Urinary bladder (tissue), 4 donors: ENCODE data around the gene MYCBP. TPM values are rescaled to one million over a fixed set of nuclear protein-coding genes. Genes with fewer than 3 reads are reported as not detected.

Source experiments
- DNase-seq: peaks from one replicate; pipeline ENCODE4 v3.0.0-alpha.2; 2015; ENCODE audit errors: extremely low spot score
- H3K27ac ChIP-seq: one replicate; pipeline ENCODE4 v1.5.1; 2013; ENCODE audit warnings: low read depth, mild to moderate bottlenecking, moderate library complexity
- H3K36me3 ChIP-seq: one replicate; pipeline ENCODE4 v1.6.1; 2013; ENCODE audit warnings: mild to moderate bottlenecking, moderate library complexity; ENCODE audit not compliant: insufficient read depth
- H3K4me1 ChIP-seq: one replicate; pipeline ENCODE4 v1.6.1; 2013; ENCODE audit warnings: mild to moderate bottlenecking, moderate library complexity; ENCODE audit not compliant: insufficient read depth
- H3K4me3 ChIP-seq: one replicate; pipeline ENCODE4 v1.5.1; 2013; ENCODE audit warnings: low read depth, low read length
- WGBS: extraction: QIAGEN DNeasy Blood & Tissue Kit; methylation state at CpG from one replicate; pipeline ENCODE4 v1.1.7; 2013; 5-methylcytosine and 5-hydroxymethylcytosine counted together
- polyA plus RNA-seq: library from polyadenylated mRNA; stranded (reverse); fragments of 200-250 nt; gene quantifications from one replicate; pipeline ENCODE4 v1.2.3, GENCODE V29; 2013
- total RNA-seq: library from RNA; depleted of rRNA; stranded (reverse); fragments of >200 nt; gene quantifications from one replicate; pipeline ENCODE4 v1.2.3, GENCODE V29; 2014
- donor health status: healthy with polysubstance abuse.
- donor health status: healthy.

MYCBP gene
- total and polyA plus RNA-seq, 2 donors = 14.3 to 17.2 TPM

DNA sequence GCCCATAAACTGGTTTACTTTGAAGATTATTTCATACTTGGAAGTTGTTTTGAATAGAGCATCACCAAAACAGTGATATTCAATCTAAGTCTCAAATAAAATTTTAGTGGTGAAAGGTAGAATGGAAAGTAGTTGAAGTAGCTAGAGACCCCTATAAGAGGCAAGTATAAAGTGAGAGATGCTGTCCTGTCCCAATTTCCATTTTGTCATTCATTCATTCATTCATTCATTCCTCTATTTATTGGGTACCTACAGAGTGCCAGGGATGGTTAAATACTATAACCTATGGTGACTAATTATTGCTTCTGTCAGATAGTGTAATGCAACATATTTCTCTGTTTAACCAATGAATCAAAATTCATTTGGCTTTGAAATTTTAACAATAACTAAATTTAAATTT, 46.3 kb downstream of the MYCBP start:
- no peaks in the 10 kb centered on the region for H3K36me3 ChIP-seq
- H3K4me1 ChIP-seq = no peaks in the 10 kb centered on the region
- no peak overlapping the region for H3K27ac ChIP-seq
- no peak overlapping the region for H3K4me3 ChIP-seq
- DNase-seq = no peak

DNA sequence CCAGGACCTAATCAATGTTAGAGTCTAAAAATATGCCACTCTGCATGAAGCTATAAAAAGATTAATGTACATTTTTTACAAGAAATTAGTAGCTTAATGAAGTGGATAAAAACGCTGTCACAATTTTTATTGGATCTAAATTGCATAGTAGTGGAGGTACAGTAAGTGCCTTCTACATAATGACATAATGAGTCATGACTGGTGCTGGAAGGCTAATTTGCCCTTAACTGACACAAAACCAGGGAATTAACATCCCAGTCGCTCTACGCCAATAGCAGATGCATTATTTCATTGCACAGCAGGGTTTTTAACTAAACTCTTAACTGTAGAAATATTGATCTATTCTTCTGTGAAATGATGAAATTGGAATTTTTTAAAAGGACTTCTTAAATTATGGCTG, 46.9 kb downstream of the MYCBP start:
- Histone ChIP-seq H3K4me1 (no peaks in the 10 kb centered on the region), H3K36me3 (no peaks in the 10 kb centered on the region), H3K27ac (no peak overlapping the region), H3K4me3 (no peak overlapping the region)
- 63% methylated on average over 3 of the region's 3 CpGs for WGBS
- DNase-seq = no peak

GRCh38 chr1:38820860-38821259, 52.3 kb downstream of the MYCBP start:
- Histone ChIP-seq H3K4me3 (no peak overlapping the region), H3K4me1 (peaks cover 2% of the 10 kb centered on the region), H3K36me3 (no peaks in the 10 kb centered on the region), H3K27ac (no peak overlapping the region)
- WGBS = 54% methylated on average over 1 of the region's 1 CpG
- DNase-seq = no peak

DNA sequence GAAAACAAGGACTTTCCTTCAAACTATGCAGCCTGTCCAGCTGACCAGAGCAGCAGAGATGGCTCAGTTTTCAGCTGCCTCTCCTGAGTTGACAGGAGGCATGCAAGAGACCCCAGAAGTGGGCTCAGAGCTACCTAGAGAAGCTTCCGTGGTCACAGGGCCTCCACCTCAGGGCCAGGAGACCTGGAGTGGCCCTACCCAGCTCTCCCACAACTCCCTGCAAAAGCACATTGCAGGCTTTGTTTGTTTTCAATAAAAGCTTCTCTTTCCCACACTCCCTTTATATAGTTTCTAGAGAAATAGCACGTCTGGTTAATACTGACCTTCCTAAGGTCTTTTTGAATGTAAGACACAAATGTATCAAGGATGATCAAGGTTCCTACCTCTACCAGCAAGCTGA, 53.6 kb downstream of the MYCBP start:
- 71% methylated on average over 2 of the region's 2 CpGs for WGBS
- Histone ChIP-seq H3K27ac (no peak overlapping the region), H3K4me1 (peaks cover 2% of the 10 kb centered on the region), H3K4me3 (no peak overlapping the region), H3K36me3 (no peaks in the 10 kb centered on the region)
- DNase-seq = no peak

- WGBS = 18% methylated on average over 10 of the region's 10 CpGs
- no peak overlapping the region for H3K27ac ChIP-seq
- no peak for DNase-seq
Measured at GRCh38 chr1:38819040-38819439, 54.1 kb downstream of the MYCBP start.

GRCh38 chr1:38818175-38818976, 54.8 kb downstream of the MYCBP start:
- peak overlapping the region; percentile 21 for H3K4me3 ChIP-seq
- H3K4me1 ChIP-seq = peaks cover 2% of the 10 kb centered on the region
- no peak for DNase-seq
- WGBS = under 1% methylated on average over 70 of the region's 70 CpGs
- no peak overlapping the region for H3K27ac ChIP-seq
- H3K36me3 ChIP-seq = no peaks in the 10 kb centered on the region

More at GRCh38 chr1:38819040-38819439, 54.1 kb downstream of the MYCBP start:
- Histone ChIP-seq H3K4me1 (peaks cover 2% of the 10 kb centered on the region), H3K4me3 (no peak overlapping the region), H3K36me3 (no peaks in the 10 kb centered on the region)

DNA sequence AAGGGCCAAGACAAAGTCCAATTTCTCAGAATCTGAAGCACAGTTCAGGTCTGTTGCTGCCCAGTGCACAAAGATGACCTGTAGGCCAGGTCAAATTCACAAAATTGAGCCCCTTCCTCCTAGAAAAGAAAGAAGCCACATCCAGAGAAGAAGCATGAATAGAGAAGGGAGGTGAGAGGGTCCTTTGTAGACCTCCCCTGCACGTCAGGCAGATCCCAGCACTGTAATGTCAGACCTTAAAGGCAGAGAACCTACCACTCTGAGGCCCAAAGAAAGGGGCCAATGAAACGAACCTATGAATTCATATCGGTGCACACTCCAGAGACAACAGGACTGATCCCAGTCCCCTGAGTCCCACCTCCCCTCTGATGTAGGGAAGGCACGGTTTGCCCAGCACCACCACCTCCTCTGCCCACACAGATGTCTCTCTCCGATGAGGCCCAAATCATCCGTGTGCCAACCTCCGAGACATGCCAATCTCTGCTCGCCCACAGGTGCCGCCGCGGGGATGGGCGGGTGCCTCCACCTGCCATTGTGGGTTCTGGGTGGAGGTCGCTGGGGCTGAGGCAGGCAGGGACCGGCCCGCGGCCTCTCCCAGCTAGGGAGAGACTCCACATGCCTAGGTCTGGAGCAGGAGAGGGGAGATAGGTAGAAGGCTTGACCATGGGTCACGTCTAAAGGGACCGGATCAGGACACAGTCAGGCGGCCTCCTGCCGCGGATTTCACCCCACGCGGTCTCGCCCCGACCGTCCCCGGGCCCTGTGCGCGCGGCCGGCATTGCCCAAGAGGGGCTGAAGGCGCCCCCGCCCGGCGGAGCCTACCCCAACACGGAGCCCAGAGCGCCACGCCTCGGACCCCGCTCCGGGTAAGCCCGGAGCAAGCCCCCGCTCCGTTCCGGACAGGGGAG, 55.6 kb downstream of the MYCBP start:
- no peaks in the 10 kb centered on the region for H3K36me3 ChIP-seq
- H3K4me3 ChIP-seq = peak overlapping the region; percentile 21
- DNase-seq = no peak
- peaks cover 2% of the 10 kb centered on the region for H3K4me1 ChIP-seq
- no peak overlapping the region for H3K27ac ChIP-seq
- WGBS = 34% methylated on average over 45 of the region's 45 CpGs

DNA sequence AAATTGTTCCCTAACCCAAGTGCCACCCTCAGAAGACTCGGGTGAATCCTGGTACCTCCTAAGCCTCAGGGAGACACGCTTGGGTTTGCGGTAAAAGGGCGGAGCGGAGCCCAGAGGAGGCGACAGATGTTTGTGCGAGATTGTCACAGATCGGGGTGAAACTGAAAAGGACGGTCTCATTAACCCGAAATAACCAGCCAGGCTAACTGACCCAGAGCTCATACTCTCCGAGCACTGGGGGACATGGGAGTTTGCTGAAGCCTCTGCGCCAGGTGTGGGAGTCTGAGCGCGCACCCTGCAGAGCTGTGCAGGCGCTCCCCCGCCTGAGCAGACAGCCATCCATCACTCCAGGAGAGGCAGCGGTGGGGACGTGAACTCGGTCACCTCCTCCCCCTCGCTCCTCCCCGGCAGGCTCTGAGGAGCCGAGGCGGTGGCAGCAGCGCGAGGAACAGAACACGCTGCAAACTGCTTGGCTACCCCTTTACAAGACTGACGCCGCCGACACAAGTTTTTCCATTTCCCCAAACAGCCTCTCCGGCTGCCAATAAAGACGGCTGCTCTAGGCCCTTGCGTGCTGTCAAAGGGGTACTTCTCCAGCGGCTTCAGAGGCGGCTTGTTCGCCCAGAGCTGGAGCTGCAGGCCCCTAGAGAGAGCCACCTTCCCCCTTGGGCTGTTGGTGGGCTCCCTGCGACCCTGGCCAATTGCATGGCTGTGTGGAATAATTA, 57.1 kb downstream of the MYCBP start:
- Histone ChIP-seq H3K4me3 (no peak overlapping the region), H3K4me1 (peaks cover 2% of the 10 kb centered on the region), H3K27ac (no peak overlapping the region), H3K36me3 (no peaks in the 10 kb centered on the region)
- 13% methylated on average over 36 of the region's 36 CpGs for WGBS
- DNase-seq = no peak

DNA sequence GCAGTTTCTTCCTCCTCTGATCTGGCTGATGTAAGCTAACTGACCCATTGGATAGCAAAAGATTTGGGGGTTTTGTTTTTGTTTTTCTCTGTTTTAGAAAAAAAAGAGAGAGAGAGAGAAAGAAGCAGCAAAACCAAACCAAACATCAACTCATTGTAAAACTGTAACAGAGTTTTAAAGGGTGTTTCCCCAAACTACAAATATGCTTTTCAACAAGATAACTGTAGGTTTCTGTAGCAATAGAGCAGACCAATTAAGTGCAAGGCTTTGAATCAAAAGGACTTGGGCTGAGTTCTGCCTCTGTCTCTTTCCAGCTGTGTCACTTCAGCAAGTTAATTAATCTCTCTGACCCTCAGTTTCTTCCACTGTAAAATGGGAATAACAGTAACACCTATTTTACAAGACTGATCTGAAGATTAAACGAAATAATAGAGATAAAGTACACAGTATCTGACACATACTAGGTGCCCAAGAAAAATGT, 58.1 kb downstream of the MYCBP start:
- H3K36me3 ChIP-seq = no peaks in the 10 kb centered on the region
- 45% methylated on average over 1 of the region's 1 CpG for WGBS
- DNase-seq = no peak
- H3K27ac ChIP-seq = no peak overlapping the region
- H3K4me3 ChIP-seq = no peak overlapping the region
- peaks cover 2% of the 10 kb centered on the region for H3K4me1 ChIP-seq

- H3K4me3 ChIP-seq = no peak overlapping the region
- WGBS = 52% methylated on average over 7 of the region's 7 CpGs
- DNase-seq = no peak
- no peaks in the 10 kb centered on the region for H3K36me3 ChIP-seq
- no peak overlapping the region for H3K27ac ChIP-seq
- H3K4me1 ChIP-seq = peaks cover 2% of the 10 kb centered on the region
Measured at GRCh38 chr1:38814444-38814983, 58.6 kb downstream of the MYCBP start.

GRCh38 chr1:38812981-38813380, 60.2 kb downstream of the MYCBP start:
- H3K4me3 ChIP-seq = no peak overlapping the region
- no peaks in the 10 kb centered on the region for H3K36me3 ChIP-seq
- DNase-seq = no peak
- 39% methylated on average over 5 of the region's 5 CpGs for WGBS
- H3K4me1 ChIP-seq = no peaks in the 10 kb centered on the region
- no peak overlapping the region for H3K27ac ChIP-seq
